MM.1S (cell line): ENCODE data around the gene FOXP1.

Experiments
- EZH2 ChIP-seq: fragments of 300-600 bp; sonication (generic); optimal IDR thresholded peaks from 2 replicates; pipeline ENCODE3; 2017; ENCODE audit warnings: low read depth, mild to moderate bottlenecking, antibody characterized with exemption, low read length, mixed read lengths
- EZH2phosphoT487 ChIP-seq: fragments of 300-600 bp; sonication (generic); IDR thresholded peaks from 2 replicates; pipeline ENCODE4 v1.6.1; 2018; ENCODE audit warnings: antibody characterized with exemption, low read length
- TF ChIP-seq, protein P1 (sequence below): fragments of 300-600 bp; sonication (generic); IDR thresholded peaks from 2 replicates; pipeline ENCODE4 v1.5.1; 2016; ENCODE audit warnings: antibody characterized with exemption, low read length, mixed read lengths

DNA sequence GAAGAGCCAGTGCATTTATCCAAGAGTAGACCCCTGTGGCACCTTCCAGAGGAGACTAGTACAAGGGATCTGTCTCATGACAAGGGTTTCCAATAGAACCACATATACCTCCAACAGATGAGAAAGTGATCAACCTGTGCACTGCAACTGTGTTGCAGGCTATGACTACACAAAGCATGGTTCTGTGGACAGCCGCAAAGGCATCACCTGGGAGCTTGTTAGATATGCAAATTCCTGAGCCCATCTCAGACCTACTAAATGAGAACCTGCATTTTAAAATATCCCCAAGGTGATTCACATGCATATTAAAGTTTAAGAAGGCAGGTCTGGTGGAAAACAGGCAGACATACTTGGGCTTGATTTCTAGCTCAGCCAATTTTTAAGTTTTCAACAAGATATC, 368.7 kb downstream of the FOXP1 start:
- TF ChIP-seq, protein P1, sequence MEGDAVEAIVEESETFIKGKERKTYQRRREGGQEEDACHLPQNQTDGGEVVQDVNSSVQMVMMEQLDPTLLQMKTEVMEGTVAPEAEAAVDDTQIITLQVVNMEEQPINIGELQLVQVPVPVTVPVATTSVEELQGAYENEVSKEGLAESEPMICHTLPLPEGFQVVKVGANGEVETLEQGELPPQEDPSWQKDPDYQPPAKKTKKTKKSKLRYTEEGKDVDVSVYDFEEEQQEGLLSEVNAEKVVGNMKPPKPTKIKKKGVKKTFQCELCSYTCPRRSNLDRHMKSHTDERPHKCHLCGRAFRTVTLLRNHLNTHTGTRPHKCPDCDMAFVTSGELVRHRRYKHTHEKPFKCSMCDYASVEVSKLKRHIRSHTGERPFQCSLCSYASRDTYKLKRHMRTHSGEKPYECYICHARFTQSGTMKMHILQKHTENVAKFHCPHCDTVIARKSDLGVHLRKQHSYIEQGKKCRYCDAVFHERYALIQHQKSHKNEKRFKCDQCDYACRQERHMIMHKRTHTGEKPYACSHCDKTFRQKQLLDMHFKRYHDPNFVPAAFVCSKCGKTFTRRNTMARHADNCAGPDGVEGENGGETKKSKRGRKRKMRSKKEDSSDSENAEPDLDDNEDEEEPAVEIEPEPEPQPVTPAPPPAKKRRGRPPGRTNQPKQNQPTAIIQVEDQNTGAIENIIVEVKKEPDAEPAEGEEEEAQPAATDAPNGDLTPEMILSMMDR = no peak
- TF ChIP-seq EZH2 (no peak), EZH2phosphoT487 (no peak)
